Measurements from ENCODE around the gene ATP5PF. TPM values are rescaled to one million over a fixed set of nuclear protein-coding genes. Genes with fewer than 3 reads are reported as not detected.

The ATP5PF gene
- total RNA-seq, 2 donors from 2014 or later: 126 to 131 TPM

- no peak for DNase-seq
- H3K9ac ChIP-seq (ENCODE audit: extremely low read depth, low read length, poor library complexity, severe bottlenecking): no peak overlapping the region
- H3K4me1 Mint-ChIP-seq: no peaks in the 10 kb centered on the region
- H3K27me3 Mint-ChIP-seq (ENCODE audit: insufficient read depth): no peaks in the 10 kb centered on the region
- H3K4me1 ChIP-seq (ENCODE audit: control insufficient read depth, insufficient read depth, low read length): no peaks in the 10 kb centered on the region
- no peak overlapping the region for H3K4me3 Mint-ChIP-seq
- H3K27ac Mint-ChIP-seq: no peak overlapping the region
- H3K4me3 ChIP-seq (ENCODE audit: low read length): no peak overlapping the region
- H3K36me3 ChIP-seq (ENCODE audit: control insufficient read depth, insufficient read depth, low read length): peaks cover 83% of the 10 kb centered on the region
- no peaks in the 10 kb centered on the region for H3K27me3 ChIP-seq (ENCODE audit: control insufficient read depth, insufficient read depth, low read length, poor library complexity, severe bottlenecking)
- H3K36me3 Mint-ChIP-seq (ENCODE audit: low read depth): peaks cover 46% of the 10 kb centered on the region
- no peaks in the 10 kb centered on the region for H3K9me3 ChIP-seq (ENCODE audit: control insufficient read depth, low read length)
- TF ChIP-seq, protein P1, sequence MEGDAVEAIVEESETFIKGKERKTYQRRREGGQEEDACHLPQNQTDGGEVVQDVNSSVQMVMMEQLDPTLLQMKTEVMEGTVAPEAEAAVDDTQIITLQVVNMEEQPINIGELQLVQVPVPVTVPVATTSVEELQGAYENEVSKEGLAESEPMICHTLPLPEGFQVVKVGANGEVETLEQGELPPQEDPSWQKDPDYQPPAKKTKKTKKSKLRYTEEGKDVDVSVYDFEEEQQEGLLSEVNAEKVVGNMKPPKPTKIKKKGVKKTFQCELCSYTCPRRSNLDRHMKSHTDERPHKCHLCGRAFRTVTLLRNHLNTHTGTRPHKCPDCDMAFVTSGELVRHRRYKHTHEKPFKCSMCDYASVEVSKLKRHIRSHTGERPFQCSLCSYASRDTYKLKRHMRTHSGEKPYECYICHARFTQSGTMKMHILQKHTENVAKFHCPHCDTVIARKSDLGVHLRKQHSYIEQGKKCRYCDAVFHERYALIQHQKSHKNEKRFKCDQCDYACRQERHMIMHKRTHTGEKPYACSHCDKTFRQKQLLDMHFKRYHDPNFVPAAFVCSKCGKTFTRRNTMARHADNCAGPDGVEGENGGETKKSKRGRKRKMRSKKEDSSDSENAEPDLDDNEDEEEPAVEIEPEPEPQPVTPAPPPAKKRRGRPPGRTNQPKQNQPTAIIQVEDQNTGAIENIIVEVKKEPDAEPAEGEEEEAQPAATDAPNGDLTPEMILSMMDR (conservative IDR thresholded peaks at IDR 0.05): no peak
- WGBS, 2 experiments (ENCODE audit: insufficient coverage in 1 of 2, insufficient read length in 1 of 2): 100% methylated on average over 1 of the region's 1 CpG; no CpG with 5 or more reads in 1 of the 2 experiments
- no peak overlapping the region for H3K27ac ChIP-seq (ENCODE audit: low read depth, low read length)
- H3K9me3 Mint-ChIP-seq: no peaks in the 10 kb centered on the region
These were observed 26.0 kb upstream of the ATP5PF start for GRCh38 chr21:25760677-25761076.

- peaks cover 83% of the 10 kb centered on the region for H3K36me3 ChIP-seq (ENCODE audit: control insufficient read depth, insufficient read depth, low read length)
- no peak overlapping the region for H3K4me3 Mint-ChIP-seq
- no peaks in the 10 kb centered on the region for H3K9me3 ChIP-seq (ENCODE audit: control insufficient read depth, low read length)
- no peak overlapping the region for H3K27ac Mint-ChIP-seq
- WGBS, 2 experiments (ENCODE audit: insufficient coverage in 1 of 2, insufficient read length in 1 of 2): 92 to 100% methylated on average over 1 to 3 of the region's 3 CpGs
- DNase-seq: no peak
- H3K4me3 ChIP-seq (ENCODE audit: low read length): no peak overlapping the region
- TF ChIP-seq, protein P1 (conservative IDR thresholded peaks at IDR 0.05): no peak
- no peaks in the 10 kb centered on the region for H3K9me3 Mint-ChIP-seq
- no peaks in the 10 kb centered on the region for H3K27me3 Mint-ChIP-seq (ENCODE audit: insufficient read depth)
- no peak overlapping the region for H3K9ac ChIP-seq (ENCODE audit: extremely low read depth, low read length, poor library complexity, severe bottlenecking)
- H3K36me3 Mint-ChIP-seq (ENCODE audit: low read depth): peaks cover 46% of the 10 kb centered on the region
- no peak overlapping the region for H3K27ac ChIP-seq (ENCODE audit: low read depth, low read length)
- H3K4me1 ChIP-seq (ENCODE audit: control insufficient read depth, insufficient read depth, low read length): no peaks in the 10 kb centered on the region
- H3K27me3 ChIP-seq (ENCODE audit: control insufficient read depth, insufficient read depth, low read length, poor library complexity, severe bottlenecking): no peaks in the 10 kb centered on the region
- H3K4me1 Mint-ChIP-seq: no peaks in the 10 kb centered on the region
These were observed 25.4 kb upstream of the ATP5PF start for GRCh38 chr21:25760061-25760460.

GRCh38 chr21:25759573-25759972, 24.9 kb upstream of the ATP5PF start:
- no peaks in the 10 kb centered on the region for H3K4me1 ChIP-seq (ENCODE audit: control insufficient read depth, insufficient read depth, low read length)
- Mint-ChIP-seq H3K4me1 (no peaks in the 10 kb centered on the region), H3K27ac (no peak overlapping the region), H3K36me3 (ENCODE audit: low read depth) (peaks cover 43% of the 10 kb centered on the region), H3K27me3 (ENCODE audit: insufficient read depth) (no peaks in the 10 kb centered on the region), H3K4me3 (no peak overlapping the region), H3K9me3 (no peaks in the 10 kb centered on the region)
- no peaks in the 10 kb centered on the region for H3K9me3 ChIP-seq (ENCODE audit: control insufficient read depth, low read length)
- no peak overlapping the region for H3K4me3 ChIP-seq (ENCODE audit: low read length)
- no peak overlapping the region for H3K27ac ChIP-seq (ENCODE audit: low read depth, low read length)
- WGBS, 2 experiments (ENCODE audit: insufficient coverage in 1 of 2, insufficient read length in 1 of 2): 100% methylated on average over 1 of the region's 1 CpG; no CpG with 5 or more reads in 1 of the 2 experiments
- TF ChIP-seq, protein P1 (conservative IDR thresholded peaks at IDR 0.05): no peak
- H3K27me3 ChIP-seq (ENCODE audit: control insufficient read depth, insufficient read depth, low read length, poor library complexity, severe bottlenecking): no peaks in the 10 kb centered on the region
- H3K36me3 ChIP-seq (ENCODE audit: control insufficient read depth, insufficient read depth, low read length): peaks cover 81% of the 10 kb centered on the region
- no peak overlapping the region for H3K9ac ChIP-seq (ENCODE audit: extremely low read depth, low read length, poor library complexity, severe bottlenecking)
- no peak for DNase-seq

Data from endodermal cell (in vitro differentiated cells).